ENCODE data around the gene C12orf56.

DNA sequence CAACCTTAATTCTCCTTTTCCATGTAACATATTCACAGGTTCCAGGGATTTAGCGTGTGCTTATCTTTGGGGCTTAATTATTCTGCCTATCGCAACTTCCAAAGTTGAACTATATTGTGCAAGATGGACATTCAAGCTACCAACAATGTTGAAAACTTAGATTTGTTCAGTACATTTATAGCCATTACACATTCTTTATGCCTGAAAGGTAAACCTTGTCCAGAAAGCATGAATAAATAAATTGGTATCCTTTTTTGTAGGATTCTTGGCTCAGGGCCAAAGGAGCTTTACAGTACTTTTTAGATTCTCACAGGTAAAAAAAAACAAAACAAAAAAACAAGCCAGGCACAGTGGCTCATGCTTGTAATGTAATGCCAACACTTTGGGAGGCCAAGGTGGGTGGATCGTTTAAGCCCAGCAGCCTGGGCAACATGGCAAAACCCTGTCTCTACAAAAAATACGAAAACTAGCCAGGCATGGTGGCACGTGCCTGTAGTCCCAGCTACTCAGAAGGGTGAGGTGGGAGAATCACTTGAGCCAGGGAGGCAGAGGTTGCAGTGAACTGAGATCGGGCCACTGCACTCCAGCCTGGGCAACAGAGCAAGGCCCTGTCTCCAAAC is 3.3 kb downstream of the C12orf56 start:
- TF ChIP-seq, protein P1, sequence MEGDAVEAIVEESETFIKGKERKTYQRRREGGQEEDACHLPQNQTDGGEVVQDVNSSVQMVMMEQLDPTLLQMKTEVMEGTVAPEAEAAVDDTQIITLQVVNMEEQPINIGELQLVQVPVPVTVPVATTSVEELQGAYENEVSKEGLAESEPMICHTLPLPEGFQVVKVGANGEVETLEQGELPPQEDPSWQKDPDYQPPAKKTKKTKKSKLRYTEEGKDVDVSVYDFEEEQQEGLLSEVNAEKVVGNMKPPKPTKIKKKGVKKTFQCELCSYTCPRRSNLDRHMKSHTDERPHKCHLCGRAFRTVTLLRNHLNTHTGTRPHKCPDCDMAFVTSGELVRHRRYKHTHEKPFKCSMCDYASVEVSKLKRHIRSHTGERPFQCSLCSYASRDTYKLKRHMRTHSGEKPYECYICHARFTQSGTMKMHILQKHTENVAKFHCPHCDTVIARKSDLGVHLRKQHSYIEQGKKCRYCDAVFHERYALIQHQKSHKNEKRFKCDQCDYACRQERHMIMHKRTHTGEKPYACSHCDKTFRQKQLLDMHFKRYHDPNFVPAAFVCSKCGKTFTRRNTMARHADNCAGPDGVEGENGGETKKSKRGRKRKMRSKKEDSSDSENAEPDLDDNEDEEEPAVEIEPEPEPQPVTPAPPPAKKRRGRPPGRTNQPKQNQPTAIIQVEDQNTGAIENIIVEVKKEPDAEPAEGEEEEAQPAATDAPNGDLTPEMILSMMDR (IDR thresholded peaks at IDR 0.05): no peak
- no peak for TF ChIP-seq POLR2A (IDR thresholded peaks at IDR 0.05)
- TF ChIP-seq EP300 (IDR thresholded peaks at IDR 0.05): no peak
